Bone marrow (tissue), 2 donors: ENCODE measurements around the gene GMDS.

Experiments used
- DNase-seq, 2 donors: peaks; one replicate each; lab custom pipeline; 2025; lab: John Stamatoyannopoulos, UW

The GMDS gene

DNA sequence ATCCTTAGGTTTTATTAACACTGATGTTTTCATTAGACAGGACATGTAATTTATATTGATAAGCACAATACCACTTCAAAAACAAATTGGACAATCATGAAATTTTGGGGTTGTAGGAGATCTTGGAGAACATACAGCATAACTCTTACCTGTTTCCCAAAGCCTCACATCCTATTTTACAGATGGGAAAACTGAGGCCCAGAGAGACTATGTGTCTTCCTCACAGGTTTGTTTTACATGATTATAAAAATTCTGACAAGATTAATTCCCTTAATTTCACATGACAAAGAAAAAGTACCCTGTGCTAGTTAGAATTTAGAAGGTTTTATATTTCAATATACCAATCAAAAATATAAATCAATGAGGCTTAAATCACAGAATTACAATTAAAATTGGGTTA, 145.5 kb downstream of the GMDS start:
- no peak for DNase-seq

- DNase-seq: no peak
Measured at GRCh38 chr6:2097464-2097863, 147.9 kb downstream of the GMDS start.

DNA sequence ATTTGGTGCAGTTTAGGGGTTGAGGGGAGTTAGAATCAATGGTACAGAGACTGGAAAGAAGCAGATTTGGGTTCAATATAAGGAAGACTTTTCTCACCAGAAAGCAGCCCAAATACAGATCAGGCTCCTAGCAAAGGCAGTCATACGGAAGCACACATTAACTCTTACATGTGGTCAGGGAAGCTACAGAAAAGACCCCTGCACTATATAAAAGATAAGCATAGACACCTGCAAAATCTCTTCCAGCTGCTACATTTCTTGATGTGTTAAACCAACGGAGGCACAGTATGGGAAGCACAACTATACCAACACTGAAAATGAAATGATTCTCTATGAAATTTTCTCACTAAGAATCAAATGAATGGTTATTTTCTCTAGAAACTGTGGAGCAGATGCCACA, 150.8 kb downstream of the GMDS start:
- DNase-seq: no peak

DNA sequence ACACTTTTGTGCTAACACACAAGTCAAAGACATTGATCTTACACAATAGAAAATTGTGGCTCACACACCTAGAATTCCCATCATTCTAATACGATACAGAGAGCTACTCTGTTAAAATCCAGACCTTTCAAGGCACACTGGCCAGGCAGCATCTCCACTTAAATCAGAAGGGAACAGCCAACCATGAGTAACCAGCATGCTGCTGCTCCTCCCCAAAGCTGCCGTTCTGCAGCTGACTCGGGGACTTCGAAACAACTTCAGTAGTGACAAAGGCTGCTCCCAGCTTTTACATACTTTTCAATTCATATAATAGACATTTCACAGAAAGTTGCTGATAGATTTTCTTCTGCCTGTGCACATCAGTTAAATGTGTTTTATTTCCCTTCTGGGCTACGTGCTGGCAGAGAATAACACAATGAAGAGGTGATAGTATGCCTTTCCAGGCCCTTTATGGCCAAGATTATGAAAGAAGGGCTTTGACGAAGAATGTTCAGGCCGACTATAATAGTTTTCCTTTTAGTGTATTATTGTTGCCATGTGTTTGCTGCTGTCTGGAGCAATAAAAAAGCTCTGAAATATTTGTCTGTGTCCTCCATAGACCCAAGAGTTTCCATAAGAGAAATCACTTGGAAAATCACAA, 159.0 kb downstream of the GMDS start:
- no peak for DNase-seq

DNA sequence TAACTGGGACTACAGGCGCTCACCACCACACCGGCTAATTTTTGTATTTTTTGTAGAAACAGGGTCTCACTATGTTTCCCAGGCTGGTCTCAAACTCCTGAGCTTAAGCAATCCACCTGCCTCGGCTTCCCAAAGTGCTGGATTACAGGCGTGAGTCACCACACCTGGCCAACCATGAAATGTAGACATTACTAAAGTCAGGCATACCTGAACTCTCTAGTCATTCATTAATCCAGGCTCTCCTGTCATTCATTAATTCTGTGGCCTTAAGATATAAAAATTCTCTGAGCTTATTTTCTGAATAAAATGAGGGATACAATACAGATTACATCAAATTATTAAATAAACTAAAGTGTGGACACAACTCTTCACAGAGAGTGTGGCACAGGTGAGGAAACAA, 159.7 kb downstream of the GMDS start:
- no peak for DNase-seq

DNA sequence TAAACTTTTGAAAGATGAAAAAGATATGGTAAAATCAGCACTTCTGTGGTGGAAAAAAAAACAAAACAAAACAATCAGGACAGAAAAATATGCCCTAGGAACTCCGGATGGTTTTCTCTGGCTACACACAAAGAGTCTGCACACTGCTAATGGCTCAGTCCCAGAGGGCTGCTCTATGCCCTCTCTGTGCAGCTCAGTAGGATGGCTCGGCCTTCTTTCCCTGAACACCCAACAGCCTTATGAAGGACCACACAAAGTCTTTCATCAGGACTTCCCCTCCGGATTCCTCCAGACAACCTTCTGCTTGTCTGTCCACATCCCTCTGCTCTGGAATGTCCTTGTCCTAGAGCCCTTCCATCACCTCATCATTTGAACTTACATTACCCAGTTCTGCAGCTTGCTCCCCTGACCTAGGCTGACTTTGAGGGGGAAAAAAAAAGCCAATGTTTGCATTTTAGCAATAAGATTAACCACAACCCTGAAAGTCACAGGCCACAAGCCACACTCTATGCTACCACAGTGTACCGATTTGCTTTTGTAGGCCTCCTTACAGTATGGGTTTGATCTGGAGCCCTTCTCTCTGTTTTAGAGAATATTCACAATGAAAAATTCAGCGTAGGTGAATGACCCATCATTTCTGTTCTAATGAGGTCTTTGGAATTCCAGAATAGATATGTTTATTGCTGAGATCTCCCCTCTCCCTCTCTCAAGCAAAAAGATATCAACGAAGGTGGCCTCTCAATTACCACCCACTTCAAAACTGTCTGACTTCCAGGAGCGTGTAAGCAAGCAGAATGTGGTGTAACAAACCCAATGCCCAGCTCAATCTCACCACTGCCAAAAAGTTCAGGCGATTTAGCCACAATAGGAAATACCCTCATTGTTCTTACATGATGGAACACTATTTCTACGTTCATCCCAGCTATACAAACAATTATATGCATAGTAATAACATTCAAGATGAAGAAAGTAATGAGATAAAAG, 164.0 kb downstream of the GMDS start:
- DNase-seq: no peak

GRCh38 chr6:2078888-2079287, 166.5 kb downstream of the GMDS start:
- no peak for DNase-seq

DNA sequence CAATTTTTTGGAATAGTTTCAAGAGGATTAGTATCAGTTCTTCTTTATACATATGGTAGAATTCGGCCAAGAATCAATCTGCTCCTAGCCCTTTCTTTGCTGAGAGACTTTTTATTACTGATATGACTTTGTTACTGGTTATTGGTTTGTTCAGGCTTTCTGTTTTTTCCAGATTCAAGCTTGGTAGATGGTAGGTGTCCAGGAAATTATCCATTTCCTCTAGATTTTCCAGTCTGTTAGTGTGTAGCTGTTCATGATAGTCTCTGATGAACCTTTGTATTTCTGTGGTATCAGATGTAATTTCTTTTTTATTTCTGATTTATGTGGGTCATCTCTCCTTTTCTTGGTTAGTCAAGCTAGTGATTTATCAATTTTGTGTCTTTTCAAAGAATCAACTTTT, 167.6 kb downstream of the GMDS start:
- DNase-seq: no peak

- no peak for DNase-seq
Measured at GRCh38 chr6:2073476-2073875, 171.9 kb downstream of the GMDS start.

- DNase-seq: no peak
Measured at GRCh38 chr6:2072453-2072852, 173.0 kb downstream of the GMDS start.

DNA sequence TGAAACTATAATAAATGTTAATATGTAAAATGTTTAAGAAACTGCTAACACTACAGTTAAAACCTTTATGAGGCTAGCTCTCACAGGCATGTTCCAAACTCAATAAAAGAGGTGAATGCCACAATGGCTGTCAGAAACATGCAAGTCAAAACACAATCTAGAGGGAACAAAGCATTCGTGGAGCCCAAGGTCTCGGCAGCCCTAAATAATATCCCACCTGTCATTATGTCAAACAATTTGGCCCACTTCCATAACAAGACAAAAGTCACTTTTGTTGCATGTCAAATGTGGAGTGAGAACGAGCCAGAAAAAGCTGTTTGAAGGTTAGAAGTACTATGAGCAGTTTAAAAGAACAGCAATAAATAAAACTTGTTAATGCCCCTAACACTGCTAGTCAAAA, 181.9 kb downstream of the GMDS start:
- DNase-seq: no peak

DNA sequence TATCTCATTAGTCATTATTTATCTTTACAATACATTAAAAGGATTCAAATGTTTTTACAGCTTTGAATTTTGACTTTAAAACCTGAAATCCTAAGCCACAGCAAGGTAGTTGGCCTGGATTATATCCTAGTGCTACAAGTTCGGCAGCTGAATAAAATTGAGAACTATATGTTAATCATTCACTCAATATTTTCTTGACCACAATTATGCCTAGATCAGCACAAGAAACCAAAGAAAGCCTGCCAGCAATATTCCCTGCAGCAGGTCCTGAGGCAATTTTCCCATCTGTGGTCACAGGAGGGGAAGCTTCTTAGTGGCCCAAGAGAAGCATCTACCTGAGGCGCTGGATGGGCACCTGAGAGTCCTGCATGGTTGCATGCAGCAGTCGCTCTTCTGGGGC, 183.5 kb downstream of the GMDS start:
- no peak for DNase-seq

- DNase-seq: no peak
Measured at GRCh38 chr6:2055911-2056310, 189.5 kb downstream of the GMDS start.

DNA sequence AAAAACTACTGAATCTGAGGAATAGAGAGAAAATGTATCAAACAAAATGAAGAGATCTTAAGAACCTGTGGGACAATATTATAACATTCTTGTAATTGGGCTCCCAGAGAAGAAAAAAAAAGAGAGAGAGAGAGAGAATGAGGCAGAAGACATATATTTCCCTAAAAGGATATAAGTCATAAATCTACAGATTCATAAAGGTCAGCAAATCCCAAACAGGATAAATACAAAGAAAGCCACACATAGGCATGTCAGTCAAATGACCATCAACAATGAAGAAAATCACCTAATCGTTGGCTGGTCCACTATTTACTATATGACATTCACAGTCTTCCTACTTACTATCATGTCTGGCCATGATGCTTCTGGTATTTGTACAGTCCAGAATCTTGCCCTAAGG, 190.3 kb downstream of the GMDS start:
- DNase-seq: no peak

DNA sequence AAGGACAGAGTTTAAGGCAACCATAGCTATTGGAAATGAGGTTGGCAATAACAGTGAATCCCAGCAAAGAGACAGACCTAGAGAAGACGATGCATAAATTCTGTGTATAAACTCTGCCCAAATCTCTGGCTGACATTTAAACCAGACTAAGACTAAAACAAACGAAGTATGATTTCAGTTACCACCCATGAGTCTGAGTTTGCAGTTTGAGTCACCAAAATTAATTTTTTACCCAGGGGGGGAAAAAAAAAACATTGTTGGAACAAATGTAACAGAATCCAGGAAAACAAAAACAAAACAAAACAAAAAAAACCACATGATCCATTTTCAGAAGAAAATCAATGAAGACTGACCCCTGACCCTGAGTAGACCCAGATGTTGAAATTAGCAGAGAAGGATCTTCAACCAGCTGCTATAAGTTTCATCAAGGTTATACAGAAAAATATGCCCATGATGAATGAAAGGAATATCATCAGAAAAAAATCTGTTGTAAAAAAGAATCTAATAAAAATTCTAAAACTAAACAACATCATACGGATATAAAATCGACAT, 190.8 kb downstream of the GMDS start:
- DNase-seq: no peak

- DNase-seq: no peak
Measured at GRCh38 chr6:2053691-2054090, 191.7 kb downstream of the GMDS start.

DNA sequence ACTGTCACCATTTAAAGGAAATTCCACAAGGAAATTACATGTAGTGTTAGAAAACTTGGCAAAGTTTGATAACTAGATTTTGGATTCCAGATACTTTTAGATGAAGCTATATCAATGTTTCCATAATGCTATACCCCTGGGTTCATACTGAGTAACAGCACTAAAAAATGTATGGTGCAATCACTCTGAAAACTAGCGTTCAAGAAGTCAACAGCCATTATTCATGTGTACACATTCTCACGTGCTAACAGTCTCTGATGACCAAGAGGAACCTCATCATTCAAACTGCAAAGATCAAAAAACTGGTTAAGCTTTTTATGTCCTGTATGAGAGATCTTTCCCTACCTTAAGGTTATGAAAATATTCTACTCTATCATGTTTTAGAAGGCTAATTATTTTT, 197.6 kb downstream of the GMDS start:
- DNase-seq: no peak

- no peak for DNase-seq
Measured at GRCh38 chr6:2044192-2044591, 201.2 kb downstream of the GMDS start.

GRCh38 chr6:2042956-2043648, 202.3 kb downstream of the GMDS start:
- no peak for DNase-seq

- no peak for DNase-seq
Measured at GRCh38 chr6:2038092-2038491, 207.3 kb downstream of the GMDS start.

GRCh38 chr6:2037237-2037926, 208.0 kb downstream of the GMDS start:
- no peak for DNase-seq

DNA sequence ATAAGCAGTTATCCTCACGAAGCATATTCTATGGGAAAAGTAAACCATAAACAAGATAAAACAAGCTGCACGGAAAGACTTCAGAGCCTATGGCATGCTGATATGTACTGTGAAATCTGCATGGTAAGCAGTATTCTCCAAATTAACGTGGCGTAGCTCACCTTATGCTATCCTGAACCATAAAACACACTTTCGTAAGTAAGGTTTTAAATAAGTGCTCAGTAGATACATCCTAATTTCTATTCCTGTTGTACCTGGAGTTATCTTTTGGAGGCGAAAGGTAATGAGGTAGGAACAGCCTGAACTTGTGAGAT, 208.7 kb downstream of the GMDS start:
- no peak for DNase-seq
